ENCODE measurements around the gene ACTL7B.
"Not testable (repeated sequence)": the region's sequence is repeated elsewhere in the genome, so short reads cannot be mapped to it uniquely, and the experiment has no call there.

The ACTL7B gene

DNA sequence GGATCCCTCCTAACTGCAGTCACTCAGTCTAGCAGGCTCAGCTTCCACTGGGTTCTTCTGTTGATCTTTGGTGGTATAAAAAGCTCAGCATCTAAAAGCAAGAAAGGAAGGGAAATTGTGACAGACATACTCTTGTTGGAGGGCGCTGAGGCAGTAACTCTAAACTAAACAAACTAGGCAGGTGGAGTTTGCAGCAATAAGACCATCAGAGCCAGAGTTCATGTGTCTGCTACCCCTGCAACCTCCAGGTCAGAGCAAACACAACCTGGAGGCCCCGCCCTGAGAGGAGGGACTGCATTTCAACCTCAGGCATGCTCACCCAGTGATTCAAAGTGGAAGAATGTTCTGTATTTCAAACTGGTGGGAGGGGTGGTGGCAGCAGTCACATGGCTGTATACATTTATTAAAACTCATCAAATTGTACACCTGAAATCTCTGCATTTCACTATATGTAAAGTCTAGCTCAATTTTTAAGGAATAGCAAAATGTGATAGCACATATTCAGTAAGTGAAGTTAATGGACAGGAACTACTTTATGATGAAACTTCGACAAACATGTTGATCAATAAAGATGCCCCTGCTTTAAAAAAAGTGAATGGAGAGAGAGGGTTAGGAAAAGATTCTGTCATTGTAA, 13.4 kb upstream of the ACTL7B start:
- DNase-seq (ENCODE audit: low spot score), result no peak

- DNase-seq (ENCODE audit: low spot score), result no peak
These were observed 12.0 kb upstream of the ACTL7B start for GRCh38 chr9:108867829-108868228.

GRCh38 chr9:108867116-108867515, 11.3 kb upstream of the ACTL7B start:
- no peak for DNase-seq (ENCODE audit: low spot score)

DNA sequence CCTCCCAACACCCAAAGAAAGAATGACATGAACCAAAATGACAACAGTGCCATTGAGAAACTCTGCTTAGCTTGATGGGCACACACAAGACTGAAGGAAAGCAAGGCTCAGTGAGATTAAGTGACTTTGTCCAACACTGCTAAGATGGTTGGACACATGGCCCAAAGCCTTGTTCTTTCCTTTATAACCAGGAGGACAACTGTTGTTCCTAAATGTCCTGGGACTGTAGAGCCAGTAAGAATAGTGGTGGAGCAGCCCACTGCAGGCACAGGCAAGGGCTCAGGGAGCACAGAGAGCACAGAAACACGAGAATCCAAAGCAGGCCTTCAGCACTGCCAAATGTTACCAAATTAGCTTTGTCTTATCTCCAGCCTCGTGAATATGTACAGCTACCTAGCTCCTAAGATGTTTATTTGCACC, 10.2 kb upstream of the ACTL7B start:
- no peak for DNase-seq (ENCODE audit: low spot score)

DNA sequence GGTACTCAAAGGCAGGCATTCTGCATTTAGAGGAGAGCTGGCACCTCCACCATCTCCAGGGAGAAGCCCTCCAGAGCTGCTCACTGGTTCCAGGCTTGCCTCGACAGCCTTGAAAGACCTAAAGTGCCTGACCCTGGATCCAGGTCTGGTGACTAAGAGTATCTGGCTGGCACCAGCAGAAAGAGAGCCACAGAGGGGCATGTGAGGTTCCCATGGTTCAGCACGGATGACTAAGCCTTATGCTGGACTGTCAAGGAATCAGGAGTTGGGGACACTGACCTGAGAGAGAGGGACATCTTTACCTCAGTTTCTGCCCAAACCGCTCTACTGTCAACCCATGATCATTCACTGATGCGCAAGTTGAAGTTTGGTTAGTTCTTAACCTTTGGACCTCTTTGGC, 9.3 kb upstream of the ACTL7B start:
- no peak for DNase-seq (ENCODE audit: low spot score)

GRCh38 chr9:108864446-108864845, 8.7 kb upstream of the ACTL7B start:
- no peak for DNase-seq (ENCODE audit: low spot score)

- no peak for DNase-seq (ENCODE audit: low spot score)
These were observed 8.1 kb upstream of the ACTL7B start for GRCh38 chr9:108863891-108864290.

- DNase-seq (ENCODE audit: low spot score), result no peak
These were observed 6.2 kb upstream of the ACTL7B start, which contains the start of gene ACTL7A for GRCh38 chr9:108861997-108862396. TSS of gene ACTL7A (plus strand) at chr9:108862266. CDS start at chr9:108862323, 57 bp downstream.

DNA sequence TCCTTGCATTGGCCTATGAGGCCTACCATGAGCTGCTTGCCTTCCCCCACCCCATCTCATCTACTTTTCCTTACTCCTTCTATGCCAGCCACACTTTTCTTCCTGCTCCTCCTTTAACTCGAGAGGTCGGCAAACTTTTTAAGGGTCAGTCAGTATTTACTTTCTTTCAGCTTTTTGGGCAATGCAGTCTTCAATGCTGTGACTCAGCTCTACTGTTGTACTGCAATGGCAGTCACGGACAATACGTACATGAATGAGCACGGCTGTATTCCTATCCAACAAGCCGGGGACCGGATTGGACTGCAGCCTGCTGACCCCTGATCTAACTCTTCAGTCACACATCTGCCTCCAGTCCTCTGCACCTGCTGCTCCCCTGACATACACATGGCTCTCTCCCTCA, 5.7 kb upstream of the ACTL7B start:
- no peak for DNase-seq (ENCODE audit: low spot score)

- DNase-seq (ENCODE audit: low spot score), result no peak
These were observed 5.0 kb upstream of the ACTL7B start for GRCh38 chr9:108860764-108861163.

GRCh38 chr9:108860354-108860753, 4.6 kb upstream of the ACTL7B start:
- DNase-seq (ENCODE audit: low spot score), result no peak

DNA sequence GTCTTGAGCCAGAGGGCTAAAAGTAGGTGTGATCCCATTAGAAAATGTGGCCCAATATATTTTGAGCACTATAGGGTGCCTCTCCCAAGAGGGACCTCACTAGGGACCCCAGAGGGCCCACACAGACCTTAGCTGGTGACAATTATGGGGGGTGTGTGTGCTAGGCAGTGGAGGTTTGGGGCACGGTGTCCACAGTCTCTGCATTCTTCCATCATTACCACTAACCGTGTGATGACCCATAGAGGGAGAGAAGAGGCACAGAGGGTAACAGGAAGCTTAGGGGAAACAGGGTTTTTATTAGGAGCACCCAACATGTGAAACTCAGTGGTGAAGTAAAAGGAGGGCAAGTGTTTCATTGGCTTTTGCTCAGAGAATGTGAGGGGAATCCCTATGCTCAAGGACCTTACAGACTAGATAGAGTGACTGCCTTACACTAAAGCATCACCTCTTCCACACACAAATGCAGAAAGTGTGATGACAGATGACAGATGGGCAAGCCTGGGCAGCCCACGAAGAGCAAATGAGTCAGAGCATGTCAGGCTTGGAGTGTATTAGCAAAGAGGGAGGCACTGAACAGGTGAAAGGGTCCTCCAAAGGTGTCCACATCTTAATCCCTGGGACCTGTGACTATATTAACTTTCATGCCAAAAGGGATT, 3.8 kb upstream of the ACTL7B start:
- no peak for DNase-seq (ENCODE audit: low spot score)

DNA sequence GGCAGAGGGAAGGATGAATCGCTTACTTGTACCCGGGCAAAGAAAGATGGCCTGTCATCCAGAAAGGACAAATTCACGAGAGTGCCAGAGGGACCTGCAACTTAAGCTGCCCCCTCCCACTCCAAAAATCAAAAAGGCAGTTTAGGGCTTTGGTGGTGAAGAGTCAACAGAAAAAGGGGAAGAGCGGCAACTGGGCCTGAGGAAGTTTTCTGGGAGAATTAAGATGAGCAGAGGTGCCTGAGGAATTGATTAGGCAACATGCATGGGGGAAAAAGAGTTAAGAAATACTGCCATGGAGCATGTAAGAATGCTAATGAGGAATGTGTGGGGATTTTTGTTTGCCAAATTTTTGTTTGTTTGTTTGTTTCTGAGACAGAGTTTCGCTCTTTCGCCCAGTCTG, 1.8 kb upstream of the ACTL7B start:
- no peak for DNase-seq (ENCODE audit: low spot score)

DNA sequence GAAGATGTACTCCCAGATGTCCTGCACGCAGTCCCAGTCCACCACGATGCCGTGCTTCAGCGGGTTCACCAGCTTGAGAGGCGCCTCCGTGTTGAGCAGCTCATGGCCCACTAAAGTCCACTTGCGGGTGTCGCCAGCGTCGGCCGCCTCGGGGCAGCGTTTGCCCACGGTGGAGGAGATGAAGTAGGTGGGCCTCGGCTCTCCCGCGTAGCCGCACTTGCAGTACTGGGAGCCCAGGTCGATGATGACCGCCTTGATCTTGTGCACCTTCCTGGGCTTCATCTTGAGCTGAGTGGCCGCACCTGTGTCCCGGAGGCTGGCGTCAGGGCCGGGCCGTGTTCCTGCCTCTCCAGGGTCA, 278 bp downstream of the ACTL7B start:
- no peak for DNase-seq (ENCODE audit: low spot score)

DNA sequence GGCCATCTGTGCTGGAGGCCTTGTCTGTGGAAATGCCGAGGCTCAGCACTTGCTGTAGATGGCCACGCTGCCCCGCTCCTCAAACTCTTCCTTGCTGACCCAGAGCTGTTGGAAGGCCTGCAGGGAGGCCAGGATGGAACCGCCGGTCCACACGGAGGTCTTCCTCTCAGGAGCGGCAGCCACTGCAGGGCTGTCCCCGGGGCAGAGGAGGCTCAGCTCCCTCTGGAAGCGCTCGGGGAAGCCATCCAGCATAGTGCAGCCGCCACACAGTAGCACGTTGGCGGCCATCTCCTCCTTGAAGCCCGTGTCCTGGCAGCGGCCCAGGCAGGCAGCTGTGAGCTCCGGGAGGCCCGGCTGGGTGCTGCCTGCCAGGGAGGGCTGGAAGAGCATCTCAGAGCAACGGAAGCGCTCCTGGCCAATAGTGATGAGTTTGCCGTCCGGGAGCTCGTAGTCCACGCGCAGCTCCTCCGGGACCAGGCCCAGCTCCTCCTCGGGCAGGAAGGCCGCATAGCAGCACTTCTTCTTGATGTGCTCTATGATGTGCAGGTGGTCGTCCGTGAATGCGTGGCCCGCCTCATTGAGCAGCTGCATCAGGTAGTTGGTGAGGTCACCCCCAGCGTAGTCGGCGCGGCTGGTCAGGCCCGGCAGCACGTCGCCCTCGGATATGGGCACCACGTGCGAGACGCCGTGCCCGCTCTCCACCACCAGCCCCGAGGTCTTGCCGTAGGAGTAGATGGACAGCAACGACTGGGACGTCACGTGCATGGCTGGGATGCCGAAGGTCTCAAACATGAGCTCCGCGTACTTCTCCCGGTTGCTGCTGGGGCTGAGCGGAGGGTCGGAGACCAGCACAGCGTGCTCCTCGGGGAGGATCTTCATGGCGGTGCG, 901 bp downstream of the ACTL7B start:
- no peak for DNase-seq (ENCODE audit: low spot score)

DNA sequence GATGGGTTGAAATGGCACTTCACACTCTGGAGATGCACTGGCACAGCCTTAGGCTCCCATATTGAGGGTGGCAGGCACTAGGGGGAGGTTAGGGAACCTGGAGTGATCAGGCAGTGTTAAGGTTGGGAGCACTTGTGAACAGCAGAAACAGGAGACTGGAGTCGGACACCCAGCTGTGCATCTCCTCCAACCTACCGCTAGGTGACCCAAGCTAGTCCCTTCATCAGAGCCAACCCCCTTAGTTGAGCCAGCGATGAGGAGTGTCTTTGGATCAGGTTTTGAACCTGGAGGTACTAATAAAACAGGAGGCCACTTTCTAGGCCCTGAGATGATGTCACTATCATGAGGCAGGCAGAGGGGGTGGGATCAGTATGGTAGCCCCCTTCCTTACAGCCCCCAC, 1.7 kb downstream of the ACTL7B start:
- no peak for DNase-seq (ENCODE audit: low spot score)

- no peak for DNase-seq (ENCODE audit: low spot score)
These were observed 3.7 kb downstream of the ACTL7B start for GRCh38 chr9:108852079-108852478.

DNA sequence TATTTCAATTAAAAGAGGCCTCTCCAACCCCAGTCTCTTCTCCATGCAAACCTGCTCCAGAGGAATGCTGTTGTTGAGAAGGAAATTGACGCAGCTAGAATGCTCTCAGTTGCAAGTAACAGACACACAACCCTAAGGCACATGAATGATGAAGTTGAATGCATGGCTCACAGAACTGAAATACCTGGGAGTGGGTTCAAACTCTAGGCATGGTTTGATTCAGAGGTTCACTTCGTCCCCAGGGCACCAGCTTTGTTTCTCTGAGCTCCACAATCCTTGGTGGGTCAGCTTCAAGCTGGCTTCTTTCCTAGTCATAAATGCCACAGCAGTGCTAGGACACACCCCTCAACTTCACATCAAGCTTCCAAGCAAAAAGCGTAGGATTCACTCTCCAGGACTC, 4.6 kb downstream of the ACTL7B start:
- no peak for DNase-seq (ENCODE audit: low spot score)

DNA sequence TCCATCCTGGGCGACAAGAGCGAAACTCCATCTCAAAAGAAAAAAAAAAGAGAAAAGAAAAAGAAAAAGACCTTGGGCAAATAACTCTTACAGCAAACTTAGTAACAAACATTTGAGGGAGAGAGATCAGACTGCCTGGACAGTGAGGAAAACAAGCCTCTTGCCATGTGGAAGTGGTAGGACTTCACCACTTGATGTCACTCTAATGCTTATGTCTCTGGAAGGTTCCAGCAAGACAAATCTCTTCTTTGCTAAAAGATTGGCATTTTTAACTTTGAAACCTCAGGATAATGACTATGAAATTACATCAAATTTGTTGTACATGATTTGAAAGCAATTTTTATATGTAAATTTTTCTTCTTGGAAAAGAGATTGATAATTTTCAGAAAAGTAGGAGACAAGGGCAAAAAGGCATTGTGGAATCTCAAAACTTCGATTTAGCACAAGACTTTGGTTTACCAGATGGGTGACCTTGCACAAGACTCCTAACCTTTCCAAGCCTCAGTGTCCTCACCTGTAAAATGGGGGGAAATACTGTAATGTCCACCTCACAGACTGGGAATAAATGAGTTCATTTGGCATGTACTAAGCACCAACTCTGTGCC, 5.4 kb downstream of the ACTL7B start:
- DNase-seq (ENCODE audit: low spot score), result no peak

DNA sequence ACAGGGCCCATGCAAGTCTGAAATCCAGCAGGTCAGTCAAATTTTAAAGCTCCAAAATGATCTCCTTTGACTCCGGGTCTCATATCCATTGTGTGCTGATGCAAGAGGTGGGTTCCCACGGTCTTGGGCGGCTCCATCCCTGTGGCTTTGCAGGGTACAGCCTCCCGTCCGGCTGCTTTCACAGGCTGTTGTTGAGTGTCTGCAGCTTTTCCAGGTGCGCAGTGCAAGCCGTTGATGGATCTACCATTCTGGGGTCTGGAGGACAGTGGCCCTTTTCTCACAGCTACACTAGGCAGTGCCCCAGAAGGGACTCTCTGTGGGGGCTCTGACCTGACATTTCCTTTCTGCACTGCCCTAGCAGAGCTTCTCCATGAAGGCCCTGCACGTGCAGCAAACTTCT, 7.5 kb downstream of the ACTL7B start:
- DNase-seq (ENCODE audit: low spot score), result not testable (repeated sequence)

DNA sequence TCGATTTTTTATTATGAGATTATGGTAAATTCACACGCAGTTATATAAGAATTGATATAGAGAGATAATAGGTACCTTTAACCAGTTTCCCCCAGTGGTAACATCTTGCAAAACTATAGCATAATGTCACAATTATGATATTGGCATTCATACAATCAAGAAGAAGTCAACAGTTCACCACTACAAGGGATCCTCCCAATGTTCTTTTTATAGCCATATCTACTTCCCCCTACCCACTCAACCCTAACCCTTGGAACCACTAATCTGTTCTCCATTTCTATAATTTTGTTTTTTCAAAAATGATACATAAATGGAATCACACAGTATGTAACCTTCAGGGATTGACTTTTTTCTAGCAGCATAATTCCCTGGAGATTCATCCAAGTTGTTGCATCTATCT, 9.8 kb downstream of the ACTL7B start:
- no peak for DNase-seq (ENCODE audit: low spot score)

- DNase-seq (ENCODE audit: low spot score), result no peak
These were observed 10.3 kb downstream of the ACTL7B start for GRCh38 chr9:108845507-108845906.

GRCh38 chr9:108844856-108845255, 10.9 kb downstream of the ACTL7B start:
- DNase-seq (ENCODE audit: low spot score), result no peak

Measured in activated CD4-positive, alpha-beta T cell treated with anti-CD3 and anti-CD28 coated beads, Interleukin-2, Interleukin-4, amounts not matched to agents 100 ng/mL and 50 ng/mL, durations not matched to agents 16 hours and 8 hours (primary cell).